ENCODE measurements around the gene MAP2K5. TPM values are rescaled to one million over a fixed set of nuclear protein-coding genes. Genes with fewer than 3 reads are reported as not detected.
A peak's percentile ranks its signal among the peaks of the same experiment; 100 is the strongest.

The MAP2K5 gene
- total RNA-seq, 1 donor from 2014 or later, result 17.8 TPM

- DNase-seq (ENCODE audit: low spot score), result no peak
These were observed 263.4 kb downstream of the MAP2K5 start for GRCh38 chr15:67805666-67806516.

- DNase-seq (ENCODE audit: low spot score), result no peak
These were observed 264.0 kb downstream of the MAP2K5 start for GRCh38 chr15:67806536-67806935.

GRCh38 chr15:67807141-67807540 lies 264.6 kb downstream of the MAP2K5 start:
- DNase-seq (ENCODE audit: low spot score), result no peak

GRCh38 chr15:67807836-67808235 lies 265.3 kb downstream of the MAP2K5 start:
- no peak for DNase-seq (ENCODE audit: low spot score)

DNA sequence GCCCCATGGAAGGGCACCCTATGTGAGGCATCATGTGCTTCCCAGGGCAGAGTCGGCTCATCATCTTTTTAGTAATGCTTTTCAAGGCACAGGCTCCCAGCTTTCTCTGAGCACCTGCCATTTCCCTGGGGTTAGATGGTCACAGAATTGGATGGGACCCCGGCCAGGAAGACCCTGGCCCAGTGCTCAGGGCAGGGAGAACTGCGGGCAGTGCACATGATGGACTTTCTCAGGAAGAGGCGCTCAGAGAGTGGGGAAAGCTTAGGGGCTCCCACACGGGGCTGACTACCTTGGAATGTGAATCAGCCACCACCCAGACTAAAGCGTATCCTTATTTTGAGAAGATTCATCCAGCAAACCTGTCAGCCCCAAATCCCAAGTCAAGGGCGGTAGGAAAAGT lies 266.3 kb downstream of the MAP2K5 start:
- DNase-seq (ENCODE audit: low spot score), result no peak

- no peak for DNase-seq (ENCODE audit: low spot score)
These were observed 266.9 kb downstream of the MAP2K5 start for GRCh38 chr15:67809441-67809840.

DNA sequence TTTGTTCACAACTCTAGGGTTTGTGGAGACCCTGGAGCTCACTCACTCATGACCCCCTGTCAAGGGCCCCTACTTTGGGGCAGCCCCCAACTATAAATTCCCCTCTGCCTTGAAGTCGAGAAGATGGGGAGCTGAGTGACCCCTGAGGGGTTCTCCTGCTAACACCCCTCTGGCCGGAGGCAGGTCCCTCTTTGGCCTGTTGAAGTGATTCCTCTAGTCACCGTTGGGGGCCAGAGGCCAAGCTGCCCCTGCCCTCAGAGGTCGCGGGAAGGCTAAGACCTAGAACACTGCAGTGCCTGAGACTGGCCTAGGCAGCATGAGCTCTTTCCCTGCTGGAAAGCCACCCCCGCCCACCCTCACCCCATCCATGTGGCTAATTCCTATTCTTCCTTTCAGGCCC lies 267.4 kb downstream of the MAP2K5 start:
- DNase-seq (ENCODE audit: low spot score), result no peak

DNA sequence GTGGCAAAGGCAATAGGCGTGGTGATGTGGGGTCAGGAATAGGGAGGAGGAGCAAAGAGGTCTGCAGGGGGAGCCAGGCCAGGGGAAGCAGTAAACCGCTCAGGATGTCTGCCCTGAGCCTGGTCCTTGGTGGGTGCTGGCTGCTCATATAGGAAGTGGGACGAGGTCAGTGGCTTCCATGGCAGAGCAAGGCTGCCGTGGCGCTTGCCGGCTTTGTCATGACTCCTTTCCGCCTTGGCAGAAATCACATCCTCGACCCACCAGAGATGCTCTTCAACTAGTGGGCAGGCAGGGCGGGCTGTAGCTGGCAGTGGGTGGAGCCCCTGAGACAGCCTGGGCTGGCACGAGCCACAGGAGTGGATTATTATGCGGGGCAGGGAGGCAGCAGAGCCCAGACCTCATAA lies 269.7 kb downstream of the MAP2K5 start:
- no peak for DNase-seq (ENCODE audit: low spot score)

- no peak for DNase-seq (ENCODE audit: low spot score)
These were observed 270.7 kb downstream of the MAP2K5 start for GRCh38 chr15:67813104-67813634.

- DNase-seq (ENCODE audit: low spot score), result no peak
These were observed 272.6 kb downstream of the MAP2K5 start for GRCh38 chr15:67815036-67815592.

DNA sequence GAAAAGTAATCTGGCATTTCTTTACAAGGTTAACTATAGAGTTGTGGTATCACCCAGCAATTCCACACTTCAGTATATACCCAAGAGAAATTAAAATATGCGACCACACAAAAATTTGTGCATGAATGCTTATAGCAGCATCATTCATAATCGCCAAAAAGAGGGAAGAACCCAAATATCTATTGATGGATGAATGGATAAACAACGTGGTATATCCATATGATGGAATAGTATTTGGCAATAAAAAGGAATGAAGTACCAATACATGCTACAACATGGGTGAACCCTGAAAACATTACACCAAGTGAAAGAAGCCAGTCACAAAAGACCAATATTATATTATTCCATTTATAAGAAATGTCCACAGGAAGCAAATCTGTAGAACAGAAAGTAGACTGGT lies 274.2 kb downstream of the MAP2K5 start:
- DNase-seq (ENCODE audit: low spot score), result no peak

DNA sequence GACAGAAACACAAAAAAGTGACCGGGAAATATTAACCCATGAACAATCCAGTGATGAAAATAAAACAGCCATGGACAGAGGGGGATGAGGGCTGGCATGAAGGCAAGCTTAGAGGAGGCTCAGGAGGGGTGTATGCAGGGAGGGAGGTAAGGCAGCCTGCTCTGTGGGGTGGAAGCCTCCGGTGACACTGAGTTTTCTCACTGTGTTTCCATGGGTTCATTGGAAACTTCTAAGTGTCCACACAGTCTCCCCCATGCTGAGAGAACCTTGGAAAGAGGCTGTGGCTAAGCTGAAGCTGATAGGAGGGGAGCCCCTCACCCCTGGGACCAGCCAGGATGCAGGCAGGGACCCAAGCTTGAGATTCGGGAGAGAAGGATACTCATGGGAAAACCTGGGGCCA lies 276.0 kb downstream of the MAP2K5 start:
- no peak for DNase-seq (ENCODE audit: low spot score)

DNA sequence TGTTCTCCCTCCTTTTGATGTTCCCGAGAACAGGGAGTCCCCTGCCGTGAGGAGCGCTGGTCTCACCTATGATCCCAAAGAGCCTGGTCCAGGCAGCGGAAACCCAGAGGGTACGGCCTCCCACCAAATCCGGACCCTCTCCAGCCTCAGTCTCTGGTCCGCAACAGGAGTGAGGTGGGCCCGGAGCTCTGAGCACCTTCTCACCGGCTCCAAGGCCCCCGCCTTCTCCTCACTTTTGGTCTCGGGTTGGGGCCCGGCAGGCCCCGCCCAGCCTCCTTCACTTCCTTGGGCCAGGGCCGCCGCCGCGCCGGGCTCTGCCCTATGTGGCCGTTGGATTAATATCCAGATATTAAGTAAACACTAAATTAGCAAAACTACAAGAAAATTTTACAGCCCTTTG lies 277.1 kb downstream of the MAP2K5 start:
- DNase-seq (ENCODE audit: low spot score), result no peak

DNA sequence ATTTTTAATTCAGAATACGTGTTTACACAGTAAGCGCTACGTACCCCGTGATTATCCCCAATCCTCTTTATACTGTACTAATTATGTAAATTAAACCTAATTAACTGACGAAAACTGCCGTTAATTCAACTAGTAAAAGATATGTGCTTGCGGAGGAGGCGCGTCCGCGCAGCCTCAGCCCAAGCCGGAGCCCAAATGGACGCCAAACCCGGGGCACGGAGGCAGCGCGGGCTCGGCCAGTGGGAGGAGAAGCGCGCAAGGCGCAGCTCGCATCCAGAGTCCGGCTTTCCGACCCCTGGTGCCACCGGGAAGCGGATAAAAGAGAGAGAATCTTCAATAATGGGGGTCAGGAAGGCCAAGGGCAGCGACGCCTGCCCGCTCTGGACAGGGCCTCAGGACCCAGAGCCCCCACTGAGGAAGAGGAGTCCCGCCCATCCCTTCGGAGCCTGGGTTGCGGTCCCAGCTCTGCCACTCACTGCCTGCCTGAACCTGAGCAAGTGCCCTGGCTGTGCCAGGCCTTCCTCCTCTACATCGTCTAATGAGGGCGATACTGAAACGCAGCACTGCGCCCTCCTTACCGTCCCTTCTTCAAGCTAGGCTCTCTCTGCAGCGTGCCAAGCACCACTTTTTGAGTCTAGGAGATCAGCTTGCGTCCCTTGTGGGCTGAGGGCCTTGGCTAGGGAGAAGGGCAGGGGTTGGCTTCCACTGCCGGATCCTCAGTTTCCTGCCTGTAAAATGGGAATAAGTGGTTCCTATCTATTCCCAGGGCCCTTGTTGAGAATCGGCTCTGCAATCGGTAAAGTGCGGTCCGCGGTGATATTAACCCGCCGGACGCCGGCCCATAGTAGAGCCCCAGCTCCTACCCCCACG lies 277.9 kb downstream of the MAP2K5 start:
- no peak for DNase-seq (ENCODE audit: low spot score)

DNA sequence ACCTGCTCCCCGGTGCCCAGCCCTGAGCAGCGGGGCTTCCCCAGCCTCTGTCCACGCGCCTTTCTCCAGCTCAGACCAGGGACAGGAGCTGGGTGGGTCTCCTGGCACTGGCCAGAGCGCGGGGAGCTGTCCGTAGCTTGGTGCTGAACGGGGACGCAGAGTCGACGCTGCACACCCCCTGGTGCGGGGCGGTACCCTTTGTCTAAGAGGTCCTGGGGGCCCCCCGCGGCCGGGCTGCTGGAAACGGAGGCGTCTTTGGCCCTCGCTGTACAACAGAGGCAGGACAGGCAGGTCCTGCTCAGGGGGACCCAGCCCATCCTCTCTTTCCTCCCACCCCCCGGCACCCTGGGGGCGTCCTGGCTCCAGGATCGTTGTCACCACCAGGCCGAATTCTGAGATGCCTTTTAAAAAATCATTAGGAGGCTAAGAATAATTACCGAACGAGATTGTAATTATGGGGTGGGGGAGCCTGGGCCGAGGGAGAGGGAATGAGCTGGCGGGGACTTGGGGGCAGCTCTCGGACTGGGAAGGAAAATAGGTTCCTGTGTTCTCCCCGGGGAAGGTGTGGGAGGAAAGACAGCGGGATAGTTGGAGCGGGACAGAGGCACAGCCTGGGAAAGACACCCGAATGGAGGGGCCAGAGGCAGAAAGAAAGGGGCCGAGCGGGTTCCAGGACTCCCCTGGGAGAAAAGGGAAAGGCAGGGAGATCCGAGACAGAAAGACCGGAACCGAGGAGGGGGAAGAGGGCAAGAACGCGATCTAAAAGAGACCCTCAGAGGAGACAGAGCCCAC lies 278.7 kb downstream of the MAP2K5 start:
- DNase-seq (ENCODE audit: low spot score), result peak; percentile 54

DNA sequence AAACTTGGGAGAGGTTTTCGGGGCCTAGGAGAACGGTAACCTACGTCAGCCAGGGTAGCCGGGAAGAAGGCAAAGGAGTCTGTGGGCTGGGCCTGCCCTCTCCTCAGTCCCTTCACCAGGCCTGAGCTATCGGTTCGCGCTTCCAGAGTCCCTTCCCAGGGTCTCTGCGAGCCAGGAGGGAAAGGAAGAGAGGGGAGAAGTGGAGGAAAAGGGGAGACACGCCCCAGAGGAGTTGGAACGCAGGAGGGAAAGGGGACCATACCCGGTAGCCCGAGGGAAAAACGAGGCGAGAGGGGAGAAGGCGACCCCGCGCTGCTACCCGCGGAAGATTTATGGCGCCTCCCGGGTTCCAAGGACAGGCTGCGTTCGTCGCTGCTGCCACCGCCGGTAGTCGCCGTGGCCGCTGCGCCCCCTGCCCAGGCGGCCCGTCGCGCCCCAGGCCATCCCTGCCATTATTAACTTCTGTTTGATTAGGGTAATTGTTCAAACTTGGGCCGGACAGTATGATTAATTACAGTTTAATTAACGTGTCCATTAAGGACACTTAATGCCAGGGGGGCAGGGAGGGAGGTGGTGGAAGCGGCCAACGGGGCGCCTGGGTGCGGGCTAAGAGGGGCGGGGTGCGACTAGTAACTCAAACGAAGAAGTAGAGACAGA lies 279.4 kb downstream of the MAP2K5 start:
- no peak for DNase-seq (ENCODE audit: low spot score)

GRCh38 chr15:67822537-67823313 lies 280.2 kb downstream of the MAP2K5 start:
- DNase-seq (ENCODE audit: low spot score), result no peak

DNA sequence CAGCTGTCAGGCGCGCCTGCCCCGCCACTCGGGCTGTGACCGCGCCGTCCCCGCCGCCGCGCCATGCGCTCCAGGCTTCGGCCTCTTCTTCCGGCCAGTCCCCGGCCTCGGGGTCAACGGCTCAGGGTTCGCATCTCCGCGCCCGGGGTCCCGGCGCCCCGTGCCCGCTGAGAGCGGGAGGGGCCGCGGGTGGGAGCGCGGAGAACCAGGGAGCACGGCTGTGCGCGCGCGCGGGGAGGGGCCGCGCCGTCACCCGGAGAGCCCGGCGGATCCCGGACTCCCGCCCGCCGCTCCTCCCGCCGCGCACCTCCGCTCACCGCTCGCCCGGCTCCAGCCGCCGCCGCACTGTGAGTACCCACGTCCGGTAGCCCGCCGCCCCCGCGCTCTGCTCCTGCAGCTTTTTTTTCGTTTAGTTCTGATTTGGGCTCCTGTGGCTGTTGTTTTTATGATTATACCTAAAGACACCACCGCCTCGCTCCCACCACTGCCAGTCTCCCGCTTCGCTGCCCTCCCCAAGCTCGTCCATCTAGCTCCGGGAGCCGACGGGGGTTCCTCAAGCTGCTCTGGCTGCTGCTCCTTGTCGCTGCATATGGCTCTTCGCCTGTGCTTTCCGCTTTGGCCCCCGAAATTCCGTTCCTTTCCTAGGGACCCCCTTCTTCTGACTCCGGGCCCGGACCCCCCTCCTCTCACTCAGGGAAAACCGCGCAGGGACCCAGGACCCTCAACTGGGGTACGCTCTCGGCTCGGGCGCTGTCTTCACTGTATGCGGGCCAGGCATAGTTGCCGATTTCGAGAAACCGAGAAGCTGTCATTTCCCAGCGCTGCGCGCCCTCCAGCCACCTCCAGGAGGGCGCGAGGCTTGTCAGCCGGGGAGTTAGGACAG lies 281.1 kb downstream of the MAP2K5 start:
- DNase-seq (ENCODE audit: low spot score), result no peak
